NOMO-1 treated with DMSO at 0.1 percent for 48 hours (cell line): ENCODE measurements around the gene POU2F3.
A peak's percentile ranks its signal among the peaks of the same experiment; 100 is the strongest.

Experiments
- DNase-seq: peaks from one replicate; lab custom pipeline; 2025; ENCODE audit not compliant: unreplicated experiment; lab: John Stamatoyannopoulos, UW

POU2F3 gene

DNA sequence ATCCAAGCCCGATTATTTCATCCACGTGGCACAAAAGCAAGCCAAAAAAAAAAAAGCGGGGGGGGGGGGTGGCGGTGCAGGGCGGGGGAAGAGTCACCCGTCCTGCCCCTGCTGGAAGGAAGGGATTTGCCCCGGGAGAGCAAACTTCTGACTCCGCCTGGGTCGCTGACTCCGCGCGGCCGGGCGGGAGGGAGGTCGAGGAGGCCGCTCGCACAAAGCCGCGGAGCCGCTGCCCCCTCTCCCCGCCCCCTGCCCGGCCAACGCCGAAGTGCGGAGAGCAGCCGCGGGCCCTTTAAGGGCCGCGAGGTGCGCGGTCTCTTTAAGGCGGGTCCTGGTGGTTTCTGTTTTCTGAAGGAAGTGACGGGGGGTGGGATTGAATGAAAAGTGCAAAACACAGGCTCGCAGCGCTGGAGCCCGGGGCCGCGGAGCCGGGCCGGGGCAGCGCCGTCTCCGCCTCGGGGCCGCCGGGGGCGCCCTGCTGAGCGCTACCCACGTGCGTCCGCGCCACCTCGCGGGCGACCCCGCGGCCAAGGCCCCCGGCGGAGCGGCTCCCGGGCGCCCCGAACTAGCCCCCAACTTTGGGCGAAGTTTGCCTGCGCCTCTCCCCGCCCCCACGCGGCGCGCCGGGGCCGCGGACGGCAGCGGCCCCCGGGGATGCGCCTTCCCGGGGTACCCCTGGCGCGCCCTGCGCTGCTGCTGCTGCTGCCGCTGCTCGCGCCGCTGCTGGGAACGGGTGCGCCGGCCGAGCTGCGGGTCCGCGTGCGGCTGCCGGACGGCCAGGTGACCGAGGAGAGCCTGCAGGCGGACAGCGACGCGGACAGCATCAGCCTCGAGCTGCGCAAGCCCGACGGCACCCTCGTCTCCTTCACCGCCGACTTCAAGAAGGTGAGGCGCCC is 29.1 kb upstream of the POU2F3 start, which contains the start of gene OAF:
Gene OAF (plus strand): TSS at position 407 of the 896 bp plus-strand sequence. CDS start 248 bp downstream, at position 655.
- DNase-seq, result peak; percentile 76

DNA sequence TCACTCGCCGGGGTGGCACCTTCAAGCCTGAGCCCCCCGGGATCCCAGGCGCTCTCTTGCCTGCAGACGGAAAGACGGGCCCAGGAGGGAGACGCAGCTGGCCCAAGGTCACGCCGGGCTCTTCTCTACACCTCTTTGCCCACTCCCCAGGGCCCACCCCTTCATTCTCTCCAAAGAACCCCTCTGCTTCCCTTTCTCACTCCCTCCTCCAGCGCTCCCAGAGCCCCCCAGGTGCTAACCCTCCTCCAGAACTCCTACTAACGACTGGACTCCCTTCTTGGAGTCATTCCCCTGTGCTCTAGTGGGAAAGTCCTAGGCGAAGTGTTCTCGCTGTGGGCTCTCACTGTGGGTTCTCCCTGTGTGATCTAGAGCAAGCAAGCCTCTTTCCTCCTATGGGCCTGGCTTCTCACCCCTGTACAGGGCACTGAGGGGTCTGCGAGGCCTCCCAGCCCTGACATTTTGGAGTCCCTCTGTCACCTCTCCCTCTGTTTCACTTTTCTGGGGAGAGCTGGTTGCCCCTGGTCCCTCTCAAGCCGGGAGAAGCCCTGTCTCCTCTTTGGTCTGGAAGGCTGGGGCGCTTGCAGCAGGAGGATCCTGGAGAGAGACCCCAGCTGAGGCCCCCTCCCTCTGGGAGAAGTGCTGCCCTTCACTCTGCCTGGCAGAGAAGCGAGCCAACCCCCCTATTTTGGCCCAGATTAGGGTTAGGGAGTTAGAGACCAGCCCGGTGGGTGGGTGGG is 28.2 kb upstream of the POU2F3 start:
- no peak for DNase-seq

DNA sequence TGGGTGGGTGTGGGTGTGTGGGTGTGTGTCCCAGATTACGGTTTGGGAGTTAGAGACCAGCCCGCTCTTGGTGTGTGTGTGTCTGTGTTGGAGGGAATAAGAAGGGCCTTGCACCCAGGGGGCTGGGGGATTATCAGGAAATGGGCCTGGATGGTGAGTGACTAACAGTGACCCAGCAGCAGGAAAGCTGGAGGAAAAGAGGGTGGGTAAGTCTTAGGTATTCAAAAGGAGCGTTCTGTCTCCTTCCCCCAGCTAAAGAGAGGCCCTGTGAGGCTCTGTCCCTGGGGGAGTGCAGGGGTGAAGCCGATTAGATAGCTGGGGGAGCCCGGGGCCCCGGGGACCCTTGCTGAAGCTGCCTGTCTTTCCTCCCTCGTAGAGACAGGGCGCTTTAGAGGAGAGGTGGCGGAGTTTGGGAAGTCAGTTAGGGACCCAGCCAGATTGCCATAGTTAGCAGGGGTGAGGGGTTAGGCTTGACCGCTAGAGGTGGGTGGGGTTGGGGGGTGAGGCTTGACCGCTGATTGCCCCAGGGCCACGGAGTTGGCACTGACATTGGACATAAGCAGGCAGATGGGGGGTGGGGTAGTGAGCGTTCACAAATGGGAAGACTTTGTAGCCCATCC is 27.6 kb upstream of the POU2F3 start:
- DNase-seq, result no peak

DNA sequence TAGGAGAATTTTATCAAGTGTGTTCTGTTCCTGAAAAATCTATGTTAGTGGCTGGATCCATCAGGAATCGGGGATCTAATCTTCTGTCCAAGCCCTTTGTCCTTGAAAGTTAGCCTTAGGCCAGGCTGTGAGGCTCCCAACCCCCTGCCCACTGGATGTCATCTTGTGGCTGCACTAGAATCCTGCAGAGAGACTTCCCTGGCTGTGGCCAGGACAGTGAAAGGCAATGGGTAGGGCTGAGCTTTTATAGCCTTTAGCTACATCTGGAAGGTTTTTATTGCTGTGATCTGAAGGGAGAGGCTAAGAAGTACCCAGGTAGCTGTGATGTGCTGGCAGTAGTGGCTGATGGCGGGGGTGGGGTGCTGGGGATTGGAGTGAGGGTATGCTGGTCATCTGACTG is 27.0 kb upstream of the POU2F3 start:
- DNase-seq, result no peak

DNA sequence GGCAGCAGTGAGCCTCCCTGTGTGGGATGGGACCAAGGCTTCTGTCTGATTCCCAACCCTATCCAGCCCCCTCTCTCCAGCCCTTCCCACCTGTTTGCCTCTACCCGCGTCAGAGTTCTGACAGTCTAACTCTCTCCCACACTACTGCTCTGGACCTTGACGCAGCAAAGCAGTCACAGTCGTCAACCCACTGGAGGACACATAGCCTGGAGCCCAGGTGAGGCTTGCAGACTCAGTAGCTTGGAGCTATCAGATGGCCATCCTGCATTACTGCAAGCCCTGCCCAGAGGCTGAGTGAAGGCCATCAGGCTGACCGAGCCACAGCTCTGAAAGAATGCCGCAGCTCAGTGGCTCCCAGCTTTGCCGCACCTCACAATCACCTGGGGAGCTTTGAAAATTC is 25.4 kb upstream of the POU2F3 start:
- no peak for DNase-seq

DNA sequence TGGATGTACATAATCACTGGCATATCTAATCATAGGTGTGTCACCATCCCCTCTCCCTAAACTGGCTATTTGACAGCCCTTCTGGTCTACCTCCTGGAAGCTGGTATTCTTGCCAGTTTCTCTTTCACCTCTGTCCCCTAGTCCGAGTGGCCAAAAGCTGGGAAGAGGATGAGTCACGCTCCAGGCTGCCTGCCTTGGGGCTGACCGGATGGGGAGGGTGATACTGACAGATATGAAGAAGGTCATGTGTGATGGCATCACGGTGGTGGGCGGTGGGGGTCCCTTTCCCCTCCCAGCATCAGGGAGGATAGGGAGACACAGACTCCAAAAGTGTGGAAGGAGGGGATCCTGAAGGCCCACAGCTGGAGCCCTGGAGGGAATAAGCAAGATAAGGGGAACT is 24.3 kb upstream of the POU2F3 start:
- DNase-seq, result no peak

DNA sequence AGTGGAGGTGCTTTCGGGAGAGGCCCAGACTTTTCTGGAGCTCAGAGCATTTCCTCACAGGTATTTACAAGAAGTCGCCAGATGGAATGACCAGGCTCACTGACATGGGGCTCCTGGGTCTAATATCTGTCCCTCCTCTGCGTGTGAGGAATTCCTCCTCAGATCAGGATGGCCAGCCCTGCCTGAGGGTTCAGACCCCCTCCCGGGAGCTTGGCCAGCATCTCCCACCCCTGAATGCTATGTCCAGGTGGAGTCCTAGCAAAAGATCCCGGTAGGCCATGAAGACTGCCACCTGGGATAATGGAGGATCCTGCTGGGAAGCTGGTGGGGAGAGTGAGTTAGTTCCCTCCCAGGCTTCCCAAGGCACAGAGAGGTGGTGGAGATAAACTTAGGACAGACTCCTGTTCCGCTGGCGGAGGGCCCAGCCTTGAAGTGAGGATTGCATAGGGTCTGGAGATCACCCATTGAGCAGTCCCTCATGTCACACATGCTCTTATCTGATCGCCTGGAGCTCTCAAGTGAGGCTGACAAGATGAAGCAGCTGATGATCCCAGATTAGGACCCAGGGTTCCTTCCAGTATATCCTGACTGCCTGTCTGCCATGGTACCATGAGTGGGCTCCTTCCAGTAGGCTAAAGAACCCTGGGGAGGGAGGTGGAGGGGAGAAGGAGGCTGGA is 23.4 kb upstream of the POU2F3 start:
- no peak for DNase-seq

DNA sequence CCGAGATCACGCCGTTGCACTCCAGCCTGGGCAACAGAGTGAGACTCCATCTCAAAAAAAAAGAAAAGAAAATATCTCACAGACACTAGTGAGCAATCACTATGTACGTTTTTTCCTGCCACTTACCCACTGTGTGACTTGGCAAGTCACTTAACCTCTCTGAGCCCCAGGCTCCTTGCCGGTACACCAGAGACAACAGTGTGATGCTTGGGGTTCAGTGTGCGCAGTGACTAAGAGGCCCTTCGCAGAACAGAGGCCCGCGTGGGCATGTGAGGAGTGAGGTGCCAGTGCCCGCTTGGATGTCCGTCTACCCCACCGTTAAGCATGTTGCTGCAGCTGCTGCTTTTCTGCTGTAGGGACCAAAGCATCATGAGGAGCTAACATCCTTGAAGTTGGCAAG is 22.4 kb upstream of the POU2F3 start:
- DNase-seq, result no peak

DNA sequence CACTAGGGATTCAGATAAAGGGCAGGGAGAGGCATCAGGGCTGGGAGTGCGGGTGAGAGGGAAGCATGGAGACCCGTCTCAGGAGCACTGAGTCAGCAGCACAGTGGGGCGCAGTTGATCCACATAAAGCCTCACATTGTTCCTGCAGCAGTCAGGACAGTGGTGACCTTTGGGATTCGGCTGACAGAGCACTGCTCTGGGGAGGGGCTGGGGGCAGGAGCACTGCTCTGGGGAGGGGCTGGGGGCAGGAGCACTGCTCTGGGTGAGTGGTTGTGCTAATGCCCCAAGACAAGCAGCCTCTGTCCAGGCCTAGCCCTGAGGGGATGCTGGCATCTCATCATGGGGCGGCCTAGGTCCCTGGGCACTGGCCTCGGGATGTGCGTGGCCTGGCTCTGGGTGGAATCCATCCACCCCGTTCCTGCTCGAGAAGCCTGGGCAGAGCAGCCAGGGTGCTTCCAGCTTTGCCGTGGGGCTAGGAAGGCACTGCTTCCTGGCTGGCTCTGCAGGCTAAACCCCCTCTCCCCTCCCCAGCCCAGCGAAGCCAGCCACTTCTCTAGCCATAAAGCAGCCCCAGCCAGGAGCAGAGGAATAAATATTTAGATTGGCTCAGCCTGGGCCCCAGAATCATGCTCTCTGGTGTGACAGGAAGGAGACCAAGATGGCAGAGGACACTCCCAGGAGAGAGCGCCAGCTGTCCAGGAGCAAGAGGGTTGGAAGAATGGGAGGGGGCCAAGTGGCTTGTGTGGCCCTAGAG is 21.8 kb upstream of the POU2F3 start:
- DNase-seq, result no peak

DNA sequence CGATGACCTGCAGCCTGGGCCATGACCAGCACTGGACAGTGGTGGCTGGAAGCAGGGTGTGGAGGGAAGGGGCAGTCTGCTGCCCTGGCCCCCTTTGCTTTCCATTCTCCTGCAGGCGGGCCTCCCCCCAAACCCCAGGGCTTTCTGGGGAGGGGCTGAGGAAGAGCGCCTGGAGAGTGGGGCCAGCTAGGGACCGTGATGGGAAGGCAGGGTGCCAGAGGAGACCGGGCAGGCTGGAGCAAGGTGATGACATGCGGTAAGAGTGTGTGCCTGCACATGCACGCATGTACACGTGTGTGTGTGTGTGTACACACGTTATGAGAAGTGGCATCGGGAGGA is 21.3 kb upstream of the POU2F3 start:
- DNase-seq, result no peak

DNA sequence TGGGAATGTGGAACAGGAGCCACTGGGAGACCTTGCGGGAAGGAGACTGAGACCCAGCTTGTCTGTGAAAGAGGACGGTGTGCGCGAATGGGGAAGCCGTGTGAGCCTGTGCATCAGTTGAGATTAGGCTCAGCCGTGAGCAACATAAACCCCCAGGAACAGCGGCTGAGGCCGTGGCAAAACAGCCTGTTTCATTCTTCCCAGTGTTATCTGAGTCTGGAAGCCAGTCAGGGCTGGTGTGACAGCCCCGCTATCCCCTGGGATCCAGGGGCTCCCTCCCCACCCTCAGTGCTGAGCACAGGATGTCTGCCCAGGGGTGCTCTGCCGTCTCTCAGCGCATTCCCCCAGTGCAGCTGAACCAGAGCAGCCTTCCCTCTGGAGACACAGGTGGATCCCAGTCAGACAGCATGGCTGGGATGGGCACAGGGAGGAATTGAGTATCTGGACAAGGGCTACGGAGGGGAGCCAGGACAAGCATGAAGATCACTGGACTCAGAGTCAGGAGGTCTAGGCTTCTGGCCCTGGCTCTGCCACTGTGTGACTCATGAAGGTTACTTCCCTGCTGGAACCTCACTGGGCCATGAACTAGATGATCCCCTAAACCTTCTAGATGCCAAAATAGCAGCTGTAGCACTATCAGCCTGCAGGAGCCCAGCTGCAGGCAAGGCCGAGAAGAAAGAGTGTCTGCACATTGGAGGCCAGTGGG is 20.6 kb upstream of the POU2F3 start:
- no peak for DNase-seq

DNA sequence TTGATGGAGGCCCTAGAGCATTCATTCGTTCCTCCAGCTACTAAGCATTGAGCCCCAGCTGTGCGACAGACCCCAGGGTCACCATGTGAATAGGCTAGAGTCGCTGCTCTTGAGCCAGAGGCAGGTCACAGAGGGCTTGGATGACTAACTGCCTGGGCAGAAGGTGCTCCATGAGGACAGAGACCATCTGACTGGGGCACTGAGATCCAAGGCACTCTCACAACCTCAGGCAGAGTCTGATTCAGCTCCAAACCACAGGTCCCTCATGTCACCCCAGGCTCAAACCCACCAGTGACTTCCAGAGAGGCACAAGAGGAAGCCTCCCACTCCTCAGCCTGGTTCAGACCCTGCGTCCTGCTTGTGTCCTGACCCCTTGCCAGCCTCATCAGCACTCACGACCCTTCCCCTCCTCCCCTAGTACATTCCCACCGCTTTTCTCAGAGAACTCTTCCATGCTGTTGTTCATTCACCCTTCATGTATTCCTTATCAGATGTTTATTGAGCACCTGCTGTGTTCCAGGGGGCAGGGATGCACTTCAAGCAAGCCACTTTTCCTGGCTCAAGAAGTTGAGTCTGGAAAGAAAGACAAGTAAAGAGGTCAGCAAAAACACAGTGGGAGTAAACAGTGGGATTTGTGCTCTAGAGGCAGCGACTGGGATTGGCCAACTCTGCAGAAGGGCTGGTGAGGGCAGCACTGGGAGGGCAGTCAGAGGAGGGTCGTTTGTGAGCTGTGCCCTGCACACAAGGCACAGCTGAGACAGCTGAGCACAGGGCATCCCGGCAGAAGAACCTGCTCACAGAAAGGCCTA is 19.8 kb upstream of the POU2F3 start:
- DNase-seq, result no peak

DNA sequence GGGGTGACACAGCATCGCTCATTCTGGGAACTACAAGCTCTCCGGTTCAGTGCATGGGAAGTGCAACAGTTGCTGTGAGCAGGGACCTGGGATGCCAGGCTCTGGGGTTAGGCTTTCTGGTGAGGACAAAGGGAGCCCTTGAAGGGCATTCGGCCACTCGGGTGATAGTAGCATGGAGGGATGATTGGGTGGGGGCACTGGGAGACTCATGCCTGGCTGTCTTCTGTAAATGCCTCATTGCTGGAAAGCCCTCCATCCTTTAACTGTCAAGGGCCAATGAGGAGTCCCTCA is 19.2 kb upstream of the POU2F3 start:
- DNase-seq, result no peak

DNA sequence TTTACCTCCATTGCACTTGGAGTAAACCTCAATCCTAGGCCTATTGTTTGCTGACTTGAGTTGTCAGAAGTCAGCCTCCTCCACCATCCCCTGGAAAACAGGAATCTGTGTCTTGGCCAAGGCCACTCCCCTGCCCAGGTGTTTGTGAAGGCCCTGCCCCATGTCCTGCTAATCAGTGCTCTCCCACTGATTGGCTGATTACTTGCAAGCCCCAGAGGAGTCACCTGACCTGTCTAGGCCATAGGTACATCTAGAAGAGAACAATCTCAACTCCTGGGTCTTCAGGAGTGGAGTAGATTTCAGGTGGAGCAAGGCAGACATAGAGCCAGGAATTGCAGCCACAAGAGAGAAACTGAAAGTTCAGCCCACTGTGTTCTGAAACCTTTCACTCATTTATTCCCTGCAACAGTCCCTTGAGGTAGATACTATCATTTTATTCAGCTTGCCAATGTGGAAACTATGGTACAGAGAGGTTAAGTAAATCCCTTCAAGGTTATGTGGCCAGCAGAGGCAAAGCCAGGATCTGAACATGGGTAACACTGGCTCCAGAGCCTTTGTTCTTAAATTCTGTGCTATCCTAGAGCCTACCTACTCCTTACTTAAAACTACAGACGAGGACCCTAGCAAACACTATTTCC is 18.7 kb upstream of the POU2F3 start:
- no peak for DNase-seq

DNA sequence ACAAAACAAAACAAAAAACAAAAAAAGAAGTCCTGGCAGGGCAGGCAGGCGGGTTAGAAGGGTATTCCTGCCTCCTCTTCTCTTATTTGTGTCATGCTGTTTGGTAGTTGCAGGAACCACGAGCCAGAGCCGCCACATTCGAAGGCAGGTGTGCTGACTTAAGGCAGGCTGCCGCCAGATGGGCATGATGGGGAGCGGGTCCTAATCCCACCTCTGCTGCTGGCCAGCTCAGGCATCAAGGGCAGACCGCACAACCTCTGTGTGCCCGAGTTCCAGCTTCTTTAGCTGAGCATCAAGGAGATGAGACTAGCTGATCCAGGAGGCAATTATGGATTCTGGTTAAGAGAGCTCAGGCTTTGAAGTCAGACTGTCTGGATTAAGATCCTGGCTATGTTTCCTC is 17.0 kb upstream of the POU2F3 start:
- DNase-seq, result no peak

DNA sequence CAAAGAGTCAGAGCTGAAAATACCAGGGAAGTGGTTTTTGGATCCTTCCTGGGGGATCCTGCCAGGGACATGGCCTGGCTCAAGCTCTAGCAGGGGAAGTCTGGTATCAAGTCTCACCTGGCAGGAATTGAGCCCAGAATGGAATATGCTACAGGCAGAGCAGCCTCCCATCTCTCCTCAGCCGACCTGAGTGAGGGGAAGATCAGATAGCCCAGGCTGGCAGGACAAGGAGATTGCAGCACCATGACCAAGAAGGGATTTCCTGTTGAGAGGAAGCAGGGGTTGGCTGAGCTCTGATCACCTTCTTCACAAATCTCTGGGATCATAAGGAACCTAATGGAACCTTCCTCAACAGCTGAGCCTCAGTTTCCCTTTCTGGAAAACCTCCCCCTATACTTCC is 16.1 kb upstream of the POU2F3 start:
- peak; percentile 3 for DNase-seq

DNA sequence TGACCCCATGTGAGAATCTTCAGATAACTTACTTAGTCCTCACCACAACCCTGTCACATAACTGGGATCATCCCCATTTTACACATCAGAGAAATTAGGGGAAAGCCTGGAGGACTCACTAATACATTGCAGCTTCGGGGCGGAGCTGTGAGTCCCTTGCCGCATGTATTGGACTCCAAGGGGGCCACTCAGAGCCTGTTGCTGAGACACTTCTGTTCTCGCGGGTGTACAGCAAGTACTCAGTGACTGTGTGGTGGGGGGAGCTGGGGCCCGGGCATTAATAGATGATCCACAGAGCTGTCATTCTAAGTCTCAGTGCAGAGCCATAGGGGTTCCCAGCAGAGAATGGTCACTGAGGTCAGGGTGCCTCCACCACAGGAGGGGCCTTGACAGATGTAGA is 15.6 kb upstream of the POU2F3 start:
- DNase-seq, result no peak

DNA sequence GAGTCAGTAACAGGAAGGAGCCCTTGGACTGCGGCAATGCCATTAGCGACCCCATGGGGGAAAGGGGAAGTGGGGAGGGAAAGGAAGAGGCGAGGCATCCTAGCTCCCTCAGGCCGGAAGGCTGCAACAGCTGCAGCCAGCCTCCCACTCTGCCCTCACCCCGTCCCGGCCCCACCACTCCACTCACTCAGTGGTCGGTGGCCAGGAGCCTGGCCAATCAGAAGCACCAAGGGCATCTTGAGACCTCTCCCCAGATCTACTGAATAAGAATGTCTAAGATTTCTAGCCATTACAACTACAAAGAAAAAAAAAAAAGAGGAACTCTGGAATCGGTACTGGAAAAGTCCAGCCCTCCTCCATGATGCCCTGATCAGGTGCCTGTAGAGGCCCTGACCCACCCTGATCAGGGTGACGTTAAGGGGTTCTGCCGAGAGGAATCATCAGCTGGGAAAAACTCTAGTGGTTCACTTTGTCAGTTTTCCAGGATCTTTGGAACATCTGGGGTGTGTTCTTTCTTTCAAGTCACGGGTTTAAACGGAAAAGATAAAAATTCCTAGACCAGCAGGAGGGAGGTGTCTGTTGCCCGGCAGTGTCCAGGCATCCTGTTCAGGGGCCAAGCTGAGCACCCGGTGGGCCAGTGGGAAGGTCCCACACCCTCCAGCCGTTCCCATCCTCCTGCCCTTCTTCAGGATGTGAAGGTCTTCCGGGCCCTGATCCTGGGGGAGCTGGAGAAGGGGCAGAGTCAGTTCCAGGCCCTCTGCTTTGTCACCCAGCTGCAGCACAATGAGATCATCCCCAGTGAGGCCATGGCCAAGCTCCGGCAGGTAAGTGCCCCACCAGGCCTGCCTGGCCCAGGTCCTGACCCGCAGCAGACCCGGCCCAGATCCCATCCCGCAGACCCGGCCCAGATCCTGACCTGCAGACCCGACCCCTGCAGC is 14.7 kb upstream of the POU2F3 start:
- peak; percentile 61 for DNase-seq
